ENCODE measurements around the gene CXCL17.
A peak's percentile ranks its signal among the peaks of the same experiment; 100 is the strongest.

CXCL17 gene

GRCh38 chr19:42400404-42400803 is 42.3 kb downstream of the CXCL17 start:
- DNase-seq (ENCODE audit: low read depth in 2 of 2): no peak

GRCh38 chr19:42397263-42398166 is 45.2 kb downstream of the CXCL17 start:
- no peak for DNase-seq (ENCODE audit: low read depth in 2 of 2)

GRCh38 chr19:42396381-42397262 is 46.1 kb downstream of the CXCL17 start:
- peak; percentile 92 to 96 for DNase-seq (ENCODE audit: low read depth in 2 of 2)

GRCh38 chr19:42394751-42395150 is 48.0 kb downstream of the CXCL17 start:
- DNase-seq (ENCODE audit: low read depth in 2 of 2): no peak

- no peak for DNase-seq (ENCODE audit: low read depth in 2 of 2)
Observed at GRCh38 chr19:42392165-42392564, 50.6 kb downstream of the CXCL17 start.

- DNase-seq (ENCODE audit: low read depth in 2 of 2): no peak
Observed at GRCh38 chr19:42389899-42390298, 52.8 kb downstream of the CXCL17 start, which contains the start of gene CNFN. Gene CNFN (minus strand): TSS chr19:42390297. CDS start chr19:42389037, 1,260 bp downstream.

- DNase-seq (ENCODE audit: low read depth in 2 of 2): no peak
Observed at GRCh38 chr19:42388851-42389489, 53.8 kb downstream of the CXCL17 start.

- DNase-seq (ENCODE audit: low read depth in 2 of 2): peak; percentile 49 to 60
Observed at GRCh38 chr19:42386974-42387707, 55.6 kb downstream of the CXCL17 start.

- DNase-seq (ENCODE audit: low read depth in 2 of 2): no peak
Observed at GRCh38 chr19:42380155-42380554, 62.6 kb downstream of the CXCL17 start.

Data from activated CD4-positive, alpha-beta T cell treated with anti-CD3 and anti-CD28 coated beads for 24 hours (primary cell).